Natural killer cell treated with Interleukin-12 subunit alpha and Interleukin-12 subunit beta and Interleukin-15 and Interleukin-18, amount 100 ng/mL, for 72 hours (primary cell): ENCODE results near the gene CCDC152. TPM values are rescaled to one million over a fixed set of nuclear protein-coding genes. Genes with fewer than 3 reads are reported as not detected.
"Not testable (repeated sequence)": the region's sequence is repeated elsewhere in the genome, so short reads cannot be mapped to it uniquely, and the experiment has no call there.

ENCODE experiments used
- ATAC-seq, 2 donors: fragments of 150-1000 bp; cut with Tn5 transposase in 1 of 2; sonication (Bioruptor Pico), chemical (Tn5 transposase) in 1 of 2; 2 replicates each; pipeline ENCODE4 v1.10.0; 2021
- DNase-seq: peaks from one replicate; pipeline ENCODE4 v3.0.0; 2022; ENCODE audit warnings: low spot score
- H3K27ac Mint-ChIP-seq, 2 donors: 1 replicate in 1 of 2; 2 replicates in 1 of 2; pipeline ENCODE4 v1.8.0; 2022; ENCODE audit warnings: mixed read lengths in 2 of 2, mild to moderate bottlenecking in 1 of 2, moderate library complexity in 1 of 2
- H3K27me3 Mint-ChIP-seq, 2 donors: 1 replicate in 1 of 2; 2 replicates in 1 of 2; pipeline ENCODE4 v1.8.0; 2022; ENCODE audit warnings: mixed read lengths in 2 of 2
- H3K36me3 Mint-ChIP-seq: one replicate; pipeline ENCODE4 v1.8.0; 2022; ENCODE audit warnings: mixed read lengths
- H3K4me1 Mint-ChIP-seq, 2 donors: 1 replicate in 1 of 2; 2 replicates in 1 of 2; pipeline ENCODE4 v1.8.0; 2022; ENCODE audit warnings: low read depth in 2 of 2, mixed read lengths in 2 of 2, mild to moderate bottlenecking in 1 of 2
- H3K4me3 Mint-ChIP-seq: one replicate; pipeline ENCODE4 v1.8.0; 2022; ENCODE audit warnings: mixed read lengths
- H3K9me3 Mint-ChIP-seq: 2 replicates; pipeline ENCODE4 v1.8.0; 2022; ENCODE audit warnings: mixed read lengths
- total RNA-seq, 2 donors: library from RNA; stranded (reverse); gene quantifications; one replicate each; pipeline ENCODE4 v1.2.3, GENCODE V29; 2022

CCDC152 gene
- 1 to 10 TPM; 9.3 to 9.6 TPM for total RNA-seq

DNA sequence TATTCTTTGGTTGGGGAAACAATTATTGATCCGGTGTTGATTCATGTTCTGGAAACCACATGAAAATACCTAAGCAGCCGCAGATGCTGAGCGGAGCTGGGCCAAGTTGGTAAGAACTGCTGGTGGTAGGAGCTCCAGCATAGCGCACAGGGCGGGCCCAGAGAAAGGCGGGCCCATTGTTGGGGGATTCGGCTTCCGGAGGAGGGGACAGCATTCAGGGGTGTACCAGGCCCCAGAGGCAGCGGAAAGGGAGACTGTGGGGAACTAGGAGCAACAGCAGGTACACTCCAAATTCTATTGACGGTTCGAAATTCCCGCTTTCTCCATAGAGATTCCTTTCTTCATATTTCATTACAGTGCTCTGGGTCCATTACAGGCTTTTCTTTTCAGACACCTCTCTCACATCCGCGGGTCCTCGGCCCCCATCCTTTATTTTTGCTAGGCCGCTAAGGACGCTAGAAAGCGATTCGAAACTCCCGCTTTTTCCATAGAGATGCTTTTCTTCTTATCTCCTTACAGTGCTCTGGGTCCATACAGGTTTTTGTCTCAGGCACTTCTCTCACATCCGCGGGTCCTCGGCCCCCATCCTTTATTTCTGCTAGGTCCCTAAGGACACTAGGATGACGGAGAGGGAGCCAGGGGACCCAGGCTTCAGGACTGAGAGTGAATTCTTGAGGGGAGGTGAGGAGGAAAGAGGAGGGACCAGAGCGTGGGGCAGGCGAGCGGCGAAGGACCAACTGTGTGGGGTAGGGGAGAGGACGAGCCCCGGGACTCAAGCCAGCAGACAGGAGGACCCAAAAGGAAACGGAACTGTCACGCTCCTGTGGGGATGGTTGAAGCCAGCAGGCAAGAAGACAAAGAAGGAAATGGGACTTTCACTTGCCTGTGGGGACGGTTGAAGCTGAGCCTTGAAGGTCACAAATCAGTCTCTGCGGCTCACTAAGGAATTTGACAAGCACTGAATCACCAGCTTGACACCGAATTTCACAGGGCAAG is at the start of gene CCDC152:
Gene CCDC152, plus strand, starts transcription at position 213 of the 996 bp plus-strand sequence. CDS start 2,304 bp downstream, outside the sequence.
- Mint-ChIP-seq H3K9me3 (no peaks in the 10 kb centered on the region), H3K4me3 (peak within 1 kb of the TSS; percentile 93), H3K27me3 (peaks cover 0 to 2% of the 10 kb centered on the region in 2 donors), H3K27ac (peak within 1 kb of the TSS; percentile 61 to 77), H3K4me1 (peaks cover 7 to 14% of the 10 kb centered on the region in 2 donors), H3K36me3 (no peaks in the 10 kb centered on the region)
- peak; percentile 61 for DNase-seq
- ATAC-seq: peak; percentile 89 to 96

DNA sequence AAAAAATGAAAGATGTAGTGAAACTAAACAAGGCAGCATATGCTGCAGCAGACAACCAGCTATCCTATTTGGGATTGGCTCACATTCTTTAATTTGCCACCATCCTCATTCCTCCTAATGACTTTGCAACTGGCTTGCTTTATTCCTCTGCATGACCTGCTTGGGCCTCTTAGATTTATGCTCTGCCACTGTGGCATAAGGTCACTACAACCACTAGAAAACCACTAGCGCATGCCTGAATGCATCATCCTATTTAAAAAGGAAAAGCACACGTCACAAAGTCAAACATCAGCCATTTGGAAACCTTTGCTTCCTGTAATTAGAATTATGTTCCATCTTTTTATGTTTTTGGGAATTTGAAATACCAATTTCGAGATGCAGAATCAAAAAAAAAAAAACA is 40.8 kb upstream of the CCDC152 start:
- no peak for ATAC-seq
- H3K27me3 Mint-ChIP-seq: peaks cover 0 to 7% of the 10 kb centered on the region in 2 donors
- H3K9me3 Mint-ChIP-seq: no peaks in the 10 kb centered on the region
- H3K4me1 Mint-ChIP-seq: peaks cover 17 to 20% of the 10 kb centered on the region in 2 donors
- DNase-seq: no peak
- no peak overlapping the region for H3K27ac Mint-ChIP-seq
- no peaks in the 10 kb centered on the region for H3K36me3 Mint-ChIP-seq
- H3K4me3 Mint-ChIP-seq: no peak overlapping the region

DNA sequence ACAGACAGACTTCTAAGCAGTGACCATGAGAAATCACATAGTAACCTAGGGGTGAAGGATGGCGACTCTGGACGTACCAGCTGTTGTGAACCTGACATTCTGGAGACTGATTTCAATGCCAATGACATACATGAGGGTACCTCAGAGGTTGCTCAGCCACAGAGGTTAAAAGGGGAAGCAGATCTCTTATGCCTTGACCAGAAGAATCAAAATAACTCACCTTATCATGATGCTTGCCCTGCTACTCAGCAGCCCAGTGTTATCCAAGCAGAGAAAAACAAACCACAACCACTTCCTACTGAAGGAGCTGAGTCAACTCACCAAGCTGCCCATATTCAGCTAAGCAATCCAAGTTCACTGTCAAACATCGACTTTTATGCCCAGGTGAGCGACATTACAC is 38.0 kb upstream of the CCDC152 start:
- H3K27ac Mint-ChIP-seq: peak overlapping the region in 1 of 2 donors; percentile 53

GRCh38 chr5:42719034-42719433 is 37.6 kb upstream of the CCDC152 start:
- no peaks in the 10 kb centered on the region for H3K36me3 Mint-ChIP-seq
- H3K27ac Mint-ChIP-seq: peak overlapping the region in 1 of 2 donors; percentile 53
- DNase-seq (no peak), ATAC-seq (peak; percentile 36 to 52)
- H3K4me1 Mint-ChIP-seq: peaks cover 17 to 20% of the 10 kb centered on the region in 2 donors
- no peaks in the 10 kb centered on the region for H3K27me3 Mint-ChIP-seq
- peak overlapping the region; percentile 4 for H3K4me3 Mint-ChIP-seq
- no peaks in the 10 kb centered on the region for H3K9me3 Mint-ChIP-seq

More for the DNA sequence above, 38.0 kb upstream of the CCDC152 start:
- Mint-ChIP-seq H3K36me3 (no peaks in the 10 kb centered on the region), H3K4me1 (peaks cover 17 to 20% of the 10 kb centered on the region in 2 donors), H3K9me3 (no peaks in the 10 kb centered on the region), H3K4me3 (peak overlapping the region; percentile 3), H3K27me3 (no peaks in the 10 kb centered on the region)
- peak; percentile 91 to 96 for ATAC-seq
- DNase-seq: no peak

- Mint-ChIP-seq H3K27ac (no peak overlapping the region), H3K4me1 (peaks cover 17 to 20% of the 10 kb centered on the region in 2 donors), H3K36me3 (no peaks in the 10 kb centered on the region), H3K4me3 (no peak overlapping the region), H3K27me3 (no peaks in the 10 kb centered on the region), H3K9me3 (no peaks in the 10 kb centered on the region)
- ATAC-seq (no peak), DNase-seq (no peak)
These were observed 36.4 kb upstream of the CCDC152 start for GRCh38 chr5:42720251-42720650.

GRCh38 chr5:42721484-42721883 is 35.1 kb upstream of the CCDC152 start:
- no peak for DNase-seq
- no peaks in the 10 kb centered on the region for H3K36me3 Mint-ChIP-seq
- no peak overlapping the region for H3K4me3 Mint-ChIP-seq
- H3K9me3 Mint-ChIP-seq: no peaks in the 10 kb centered on the region
- no peak for ATAC-seq
- H3K4me1 Mint-ChIP-seq: peaks cover 17 to 20% of the 10 kb centered on the region in 2 donors
- H3K27ac Mint-ChIP-seq: no peak overlapping the region
- H3K27me3 Mint-ChIP-seq: peaks cover 3 to 4% of the 10 kb centered on the region in 2 donors

GRCh38 chr5:42734531-42735058 is 22.0 kb upstream of the CCDC152 start:
- not testable (repeated sequence) for ATAC-seq

GRCh38 chr5:42740920-42741319 is 15.7 kb upstream of the CCDC152 start:
- Mint-ChIP-seq H3K9me3 (no peaks in the 10 kb centered on the region), H3K4me1 (no peaks in the 10 kb centered on the region), H3K27ac (no peak overlapping the region), H3K36me3 (peaks cover 4% of the 10 kb centered on the region), H3K27me3 (peaks cover 0 to 6% of the 10 kb centered on the region in 2 donors), H3K4me3 (no peak overlapping the region)
- no peak for ATAC-seq
- DNase-seq: no peak

More at GRCh38 chr5:42734531-42735058, 22.0 kb upstream of the CCDC152 start:
- H3K36me3 Mint-ChIP-seq, H3K4me1 Mint-ChIP-seq, H3K27ac Mint-ChIP-seq, H3K4me3 Mint-ChIP-seq, H3K27me3 Mint-ChIP-seq, H3K9me3 Mint-ChIP-seq, DNase-seq: not testable (repeated sequence)

GRCh38 chr5:42745426-42745825 is 11.2 kb upstream of the CCDC152 start:
- Mint-ChIP-seq H3K36me3 (peaks cover 4% of the 10 kb centered on the region), H3K4me1 (peaks cover 0 to 4% of the 10 kb centered on the region in 2 donors), H3K27ac (no peak overlapping the region), H3K9me3 (no peaks in the 10 kb centered on the region), H3K27me3 (peaks cover 0 to 6% of the 10 kb centered on the region in 2 donors), H3K4me3 (no peak overlapping the region)
- no peak for ATAC-seq
- no peak for DNase-seq

- Mint-ChIP-seq H3K4me3 (no peak overlapping the region), H3K9me3 (no peaks in the 10 kb centered on the region), H3K27ac (no peak overlapping the region), H3K27me3 (peaks cover 0 to 6% of the 10 kb centered on the region in 2 donors), H3K4me1 (peaks cover 0 to 4% of the 10 kb centered on the region in 2 donors), H3K36me3 (peaks cover 4% of the 10 kb centered on the region)
- ATAC-seq (no peak), DNase-seq (no peak)
These were observed 10.8 kb upstream of the CCDC152 start for GRCh38 chr5:42745856-42746255.

- Mint-ChIP-seq H3K27ac (no peak overlapping the region), H3K9me3 (no peaks in the 10 kb centered on the region), H3K36me3 (no peaks in the 10 kb centered on the region), H3K4me1 (peaks cover 0 to 4% of the 10 kb centered on the region in 2 donors), H3K4me3 (no peak overlapping the region), H3K27me3 (no peaks in the 10 kb centered on the region)
- ATAC-seq: no peak
- no peak for DNase-seq
These were observed 7.6 kb upstream of the CCDC152 start for GRCh38 chr5:42749020-42749419.

DNA sequence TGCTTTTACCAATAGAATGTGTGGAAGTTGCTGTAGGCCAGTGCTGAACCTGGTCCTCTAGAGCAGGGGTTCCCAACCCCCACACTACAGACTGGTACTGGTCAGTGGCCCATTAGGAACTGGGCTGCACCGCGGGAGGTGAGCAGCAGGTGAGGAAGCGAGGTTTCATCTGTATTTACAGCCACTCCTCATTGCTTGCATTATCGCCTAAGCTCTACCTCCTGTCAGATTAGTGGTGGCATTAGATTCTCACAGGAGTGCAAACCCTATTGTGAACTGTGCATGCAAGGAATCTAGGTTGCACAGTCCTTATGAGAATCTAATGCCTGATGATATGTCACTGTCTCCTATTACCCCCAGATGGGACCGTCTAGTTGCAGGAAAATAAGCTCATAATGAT is 6.1 kb upstream of the CCDC152 start:
- Mint-ChIP-seq H3K4me3 (no peak overlapping the region), H3K27me3 (no peaks in the 10 kb centered on the region), H3K4me1 (peaks cover 0 to 4% of the 10 kb centered on the region in 2 donors), H3K9me3 (no peaks in the 10 kb centered on the region), H3K27ac (no peak overlapping the region), H3K36me3 (no peaks in the 10 kb centered on the region)
- DNase-seq (no peak), ATAC-seq (no peak)

DNA sequence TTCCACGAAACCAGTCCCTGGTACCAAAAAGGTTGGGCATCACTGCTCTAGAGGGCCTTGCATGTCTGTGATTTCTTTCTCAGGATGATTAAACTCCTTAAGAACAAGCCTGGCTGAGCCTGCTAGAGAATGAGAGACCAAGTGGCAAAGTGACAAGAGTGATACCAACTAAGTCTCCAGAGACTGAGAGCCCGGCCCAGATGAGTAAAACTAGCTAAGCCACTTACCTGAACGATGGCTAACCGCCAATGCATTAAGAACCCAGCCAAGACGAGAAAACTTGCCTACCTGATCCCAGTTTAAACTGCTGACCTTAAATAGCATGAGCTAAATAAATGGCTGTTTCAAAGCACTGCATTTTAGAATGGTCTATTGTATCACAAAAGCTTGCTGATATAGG is 5.6 kb upstream of the CCDC152 start:
- H3K27me3 Mint-ChIP-seq: no peaks in the 10 kb centered on the region
- H3K36me3 Mint-ChIP-seq: no peaks in the 10 kb centered on the region
- H3K9me3 Mint-ChIP-seq: no peaks in the 10 kb centered on the region
- H3K4me1 Mint-ChIP-seq: peaks cover 0 to 4% of the 10 kb centered on the region in 2 donors
- H3K27ac Mint-ChIP-seq: no peak overlapping the region
- DNase-seq: no peak
- no peak for ATAC-seq
- H3K4me3 Mint-ChIP-seq: no peak overlapping the region

DNA sequence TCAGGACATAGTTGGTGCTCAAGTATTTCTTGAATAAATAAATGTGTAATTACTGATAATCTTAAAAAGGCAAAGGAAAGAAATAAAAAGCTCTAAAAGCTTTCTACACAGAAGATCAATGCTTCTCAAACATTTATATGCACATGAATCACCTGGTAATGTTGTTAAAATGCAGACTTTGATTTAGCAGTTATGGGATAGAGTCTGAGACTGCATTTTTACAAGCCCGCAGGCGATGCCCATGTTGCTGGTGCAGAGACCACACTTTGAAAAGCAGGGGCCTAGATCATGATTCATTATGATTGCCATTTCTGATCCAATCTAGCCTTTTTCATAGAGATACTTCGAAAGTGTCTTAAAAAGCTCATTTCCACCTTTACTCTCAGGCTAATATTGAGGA is 3.5 kb upstream of the CCDC152 start:
- Mint-ChIP-seq H3K4me1 (peaks cover 11 to 14% of the 10 kb centered on the region in 2 donors), H3K27ac (no peak overlapping the region), H3K36me3 (no peaks in the 10 kb centered on the region), H3K27me3 (peaks cover 0 to 2% of the 10 kb centered on the region in 2 donors), H3K9me3 (no peaks in the 10 kb centered on the region), H3K4me3 (no peak overlapping the region)
- no peak for ATAC-seq
- DNase-seq: no peak
